GM18519 (cell line): Measurements from ENCODE around the gene SECISBP2L.

Source experiments
- ATAC-seq: cut with Tn5 transposase; IDR thresholded peaks from one replicate; pipeline ENCODE4 v1.9.1; 2021; ENCODE audit warnings: mild to moderate bottlenecking, moderate library complexity; ENCODE audit not compliant: unreplicated experiment, low FRiP score

Gene SECISBP2L

GRCh38 chr15:49059491-49059890 is 13.2 kb upstream of the SECISBP2L start:
- ATAC-seq, result no peak

- no peak for ATAC-seq
Measured at GRCh38 chr15:49058559-49058958, 12.3 kb upstream of the SECISBP2L start.

- ATAC-seq, result no peak
Measured at GRCh38 chr15:49055630-49056029, 9.4 kb upstream of the SECISBP2L start.

DNA sequence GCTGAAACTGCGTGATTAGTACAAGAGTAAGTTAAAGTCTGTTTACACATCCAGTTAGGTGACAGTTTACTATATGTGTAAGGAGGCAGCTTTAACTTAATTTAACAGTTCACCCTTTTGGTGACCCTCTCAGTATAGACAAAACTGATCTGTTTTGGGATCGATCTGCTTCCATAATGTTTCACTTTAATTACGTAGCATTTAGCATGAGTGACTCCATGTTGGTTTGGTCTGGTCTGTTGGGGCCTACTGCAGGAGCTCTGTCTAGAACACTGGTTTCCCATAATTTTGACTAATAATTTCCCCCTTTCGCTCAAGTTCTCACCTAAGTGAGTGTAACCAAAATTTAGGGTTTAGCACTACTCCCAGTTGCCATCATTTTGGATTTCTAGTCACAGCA is 6.4 kb upstream of the SECISBP2L start:
- no peak for ATAC-seq

DNA sequence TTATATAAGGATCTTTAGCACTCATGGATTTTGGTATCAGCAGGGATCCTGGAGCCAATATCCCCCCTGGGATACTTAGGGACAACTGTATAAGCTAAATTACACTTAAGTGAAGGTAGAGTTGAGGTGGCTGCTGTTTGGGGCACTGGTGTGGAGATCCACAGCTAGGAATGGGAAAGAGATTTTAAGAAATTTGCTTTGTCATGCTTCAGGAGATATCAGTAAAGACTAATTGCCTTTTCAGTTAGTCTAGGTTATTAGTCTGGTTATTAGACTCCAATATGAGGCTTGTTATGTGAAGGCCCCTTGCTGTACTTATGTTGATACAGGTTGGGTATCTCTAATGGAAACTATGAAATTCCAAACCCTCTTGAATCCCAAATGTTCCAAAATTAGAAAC is 1.2 kb upstream of the SECISBP2L start:
- ATAC-seq, result no peak

DNA sequence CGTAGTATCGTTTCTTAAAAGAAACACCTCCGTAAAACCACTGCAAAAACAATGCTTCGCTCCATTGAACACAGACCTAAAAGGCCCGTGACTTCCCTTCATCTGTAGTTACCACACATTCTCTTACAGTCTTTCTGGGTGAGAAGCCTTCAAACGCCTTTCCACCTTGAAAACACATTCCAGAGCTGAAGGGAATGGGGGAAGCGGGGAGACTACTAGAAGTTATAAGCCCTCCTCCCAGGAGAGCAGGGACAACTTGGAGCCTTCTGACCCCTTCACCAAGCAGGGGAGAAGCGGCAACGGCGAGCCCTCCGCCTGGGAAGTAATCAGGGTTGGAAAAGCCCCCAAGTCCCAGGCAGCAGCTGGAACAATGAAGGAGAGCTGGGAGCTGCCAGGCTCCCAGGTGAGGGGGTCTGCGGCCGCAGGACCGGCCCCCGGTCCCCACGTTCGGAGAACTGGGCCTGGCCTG is 461 bp downstream of the SECISBP2L start:
- ATAC-seq, result no peak

DNA sequence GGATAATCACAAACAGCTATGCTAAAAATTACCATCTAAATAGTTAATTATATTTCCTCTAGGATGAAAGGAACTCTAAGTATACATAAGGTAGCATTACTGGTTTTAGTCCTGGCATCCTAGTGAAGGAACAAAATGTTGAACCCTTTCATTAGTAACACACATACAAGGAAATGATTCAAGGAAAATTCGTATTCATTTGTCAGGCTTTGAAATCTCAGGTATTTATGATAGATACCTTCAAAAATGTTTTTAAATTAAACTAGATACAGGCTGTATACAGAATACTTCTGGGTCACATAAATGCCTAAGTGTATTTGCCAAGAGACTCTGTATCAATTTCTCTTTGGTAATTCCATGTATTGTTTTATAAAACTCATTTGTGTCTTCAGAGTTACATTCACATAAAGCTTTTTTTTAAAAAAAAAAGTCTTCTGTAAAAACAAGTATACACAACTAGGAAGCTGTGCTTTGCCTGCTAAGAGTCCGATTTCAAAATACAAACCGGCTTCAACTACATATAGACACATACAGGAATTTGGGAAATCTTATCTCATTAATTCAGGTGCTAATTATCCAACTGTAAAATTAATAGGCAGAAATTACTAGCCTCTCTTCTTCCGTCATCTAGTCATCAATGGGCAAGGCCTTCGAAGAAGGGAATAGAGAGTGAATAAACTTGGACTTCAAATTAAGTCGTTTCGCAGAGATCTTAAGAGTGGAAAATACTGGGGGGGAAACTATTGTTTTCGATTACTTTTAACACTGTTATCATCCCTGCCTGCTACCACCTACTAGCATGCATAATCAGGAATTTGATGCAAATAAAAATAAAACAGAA is 1.3 kb downstream of the SECISBP2L start:
- ATAC-seq, result no peak

- ATAC-seq, result no peak
Measured at GRCh38 chr15:49044002-49044401, 2.2 kb downstream of the SECISBP2L start.

DNA sequence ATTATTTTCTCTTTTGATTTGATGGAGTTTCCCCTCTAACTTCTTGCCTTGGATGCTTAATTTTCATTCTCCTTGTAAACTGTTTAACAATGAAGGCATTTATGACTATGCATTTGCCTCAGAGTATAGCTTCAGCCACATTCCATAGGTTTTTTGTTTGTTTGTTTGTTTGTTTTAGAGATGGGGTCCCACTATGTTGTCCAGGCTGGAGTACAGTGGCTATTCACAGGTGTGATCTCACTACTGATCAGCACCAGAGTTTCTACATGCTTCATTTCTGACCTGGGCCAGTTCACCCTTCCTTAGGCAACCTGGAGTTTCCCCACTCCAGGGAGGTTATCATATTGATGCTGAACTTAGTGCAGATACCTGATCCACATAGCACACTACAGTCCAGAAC is 4.1 kb downstream of the SECISBP2L start:
- ATAC-seq, result no peak

DNA sequence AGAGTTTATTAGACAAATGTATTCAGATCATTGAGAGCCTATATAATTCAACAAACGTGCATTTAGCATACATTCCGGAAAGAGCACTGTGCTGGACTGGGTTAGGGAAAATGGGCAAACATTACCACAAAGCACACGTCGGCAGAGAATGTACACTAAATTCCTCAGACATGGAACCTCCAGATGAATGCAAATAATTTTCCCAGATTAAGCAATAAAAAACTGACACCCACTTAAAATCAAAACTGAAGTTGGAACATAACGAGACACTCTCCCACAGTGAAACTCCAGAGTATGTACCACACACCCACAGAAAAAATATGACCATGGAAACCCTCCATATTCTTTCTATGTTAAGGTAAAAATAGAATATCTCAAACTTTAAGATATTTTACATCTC is 4.8 kb downstream of the SECISBP2L start:
- ATAC-seq, result no peak

GRCh38 chr15:49040151-49040550 is 6.1 kb downstream of the SECISBP2L start:
- no peak for ATAC-seq

DNA sequence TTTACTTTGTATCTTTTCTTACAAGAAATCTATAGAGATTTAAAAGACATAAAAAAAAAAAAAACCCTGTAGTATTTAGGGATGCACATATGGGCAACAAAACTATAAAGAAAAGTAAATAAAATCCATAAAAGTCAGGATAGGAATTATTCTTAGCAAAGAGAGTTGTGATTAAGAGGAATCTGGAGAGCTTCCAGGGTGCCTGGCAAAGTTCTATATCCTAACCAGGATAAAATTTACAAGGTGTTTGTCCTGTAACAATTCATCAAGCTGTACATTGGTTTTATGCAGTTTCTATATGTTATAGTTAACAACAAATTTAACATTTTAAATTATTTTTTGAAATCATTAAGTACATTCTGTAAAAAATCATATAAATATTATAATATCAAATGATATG is 7.9 kb downstream of the SECISBP2L start:
- no peak for ATAC-seq

GRCh38 chr15:49037546-49037940 is 8.7 kb downstream of the SECISBP2L start:
- no peak for ATAC-seq

DNA sequence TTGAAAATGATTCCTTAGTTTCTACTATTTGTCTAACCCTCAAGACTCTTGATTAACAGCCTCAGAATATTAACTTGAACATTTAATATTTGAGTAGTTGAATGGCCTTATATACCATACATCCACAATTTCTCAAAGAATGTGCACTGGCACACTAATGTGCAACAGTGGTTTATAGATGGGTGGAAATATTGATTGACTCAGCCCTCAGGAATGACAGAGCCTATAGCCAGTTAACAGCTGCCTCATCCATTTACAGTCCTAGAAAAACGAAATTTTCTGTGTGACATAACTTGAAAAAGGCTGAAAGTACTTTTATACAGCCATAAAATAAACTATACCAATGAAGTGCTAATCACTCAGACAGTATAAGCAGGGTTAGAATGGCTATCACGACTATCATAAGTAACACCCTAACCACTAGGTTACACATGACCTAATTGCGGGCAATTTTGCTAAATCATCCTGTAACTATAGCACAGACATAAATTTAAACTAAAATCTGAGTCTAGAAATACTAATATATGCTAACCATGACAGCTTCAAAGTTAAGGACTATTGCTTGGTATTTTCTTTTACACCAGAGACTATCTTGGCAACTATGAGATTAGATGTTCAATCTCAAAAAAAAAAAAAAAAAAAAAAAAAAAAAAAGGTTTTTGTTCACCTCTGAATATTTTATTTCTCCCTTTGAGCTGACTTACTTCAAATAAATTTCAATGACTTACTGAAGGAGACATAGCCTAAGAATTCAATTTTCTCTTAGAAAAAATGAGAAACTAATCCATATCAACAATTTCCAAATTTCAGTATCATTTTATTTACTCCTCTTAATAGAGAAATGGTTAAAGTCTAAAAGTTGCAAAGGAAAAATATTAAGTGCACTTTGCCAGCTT is 9.3 kb downstream of the SECISBP2L start:
- ATAC-seq, result no peak

DNA sequence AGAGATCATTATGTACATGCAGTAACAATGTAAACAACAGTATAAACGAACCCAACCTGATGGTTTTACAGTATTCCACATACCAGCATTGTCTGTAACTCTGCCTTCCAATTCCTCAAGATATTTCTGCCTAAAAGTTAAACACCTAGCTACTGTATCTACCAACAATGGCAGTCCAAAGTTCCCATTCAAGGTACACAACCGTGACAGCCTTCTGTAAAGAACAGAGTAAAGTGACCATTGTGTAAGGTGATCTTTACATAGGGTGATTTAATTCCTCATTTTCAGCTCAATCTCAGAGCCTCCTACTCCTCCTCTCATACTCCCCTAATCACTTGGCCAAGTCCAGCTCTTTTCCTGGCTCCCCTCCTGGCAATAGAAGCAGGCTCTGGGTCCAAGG is 10.4 kb downstream of the SECISBP2L start:
- ATAC-seq, result no peak

GRCh38 chr15:49032601-49033145 is 13.6 kb downstream of the SECISBP2L start:
- ATAC-seq, result no peak

GRCh38 chr15:49031804-49032203 is 14.4 kb downstream of the SECISBP2L start:
- ATAC-seq, result no peak

DNA sequence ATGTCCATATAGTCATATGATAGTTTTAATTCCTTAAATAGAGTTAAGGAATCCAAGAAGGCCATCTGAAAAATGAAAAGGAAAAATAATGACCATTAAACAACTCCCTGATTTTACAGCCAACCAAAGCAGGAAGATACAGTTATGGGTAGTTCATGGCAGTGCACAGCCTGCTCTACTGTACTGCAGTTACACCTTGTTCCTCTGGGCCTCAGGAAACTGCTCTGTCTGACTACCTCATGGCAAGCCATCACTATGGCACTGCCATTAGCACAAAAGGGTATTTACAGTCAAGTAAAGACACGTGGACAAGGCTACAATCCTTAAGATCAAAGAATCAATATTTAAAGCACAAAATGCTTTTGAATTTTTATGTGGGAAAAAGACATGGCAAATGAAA is 19.5 kb downstream of the SECISBP2L start:
- ATAC-seq, result no peak

GRCh38 chr15:49024840-49025239 is 21.4 kb downstream of the SECISBP2L start:
- no peak for ATAC-seq

- peak; percentile 88 for ATAC-seq
Measured at GRCh38 chr15:49023354-49023753, 22.9 kb downstream of the SECISBP2L start.

DNA sequence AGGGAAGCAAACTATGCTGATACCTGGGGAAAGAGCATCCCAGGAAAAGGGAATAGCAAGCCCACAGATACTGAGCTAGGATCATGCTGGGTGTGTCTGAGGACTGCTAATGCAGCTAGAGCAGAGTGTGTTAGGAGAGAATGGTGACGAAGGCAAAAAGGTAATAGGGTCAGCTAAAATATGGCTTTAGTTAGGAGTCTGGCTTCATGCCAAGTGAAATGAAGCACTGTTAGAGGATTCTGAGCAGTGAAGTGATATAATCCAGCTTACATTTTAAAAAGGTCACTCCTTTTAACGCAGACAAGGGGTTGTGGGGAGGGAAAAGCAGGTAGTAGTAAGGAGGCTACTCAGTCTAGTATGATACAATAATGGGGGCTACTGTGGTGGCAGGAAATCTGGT is 30.4 kb downstream of the SECISBP2L start:
- ATAC-seq, result no peak
